WTC11 (cell line): Measurements from ENCODE around the gene LYL1. TPM values are rescaled to one million over a fixed set of nuclear protein-coding genes. Genes with fewer than 3 reads are reported as not detected.

ENCODE experiments used
- ATAC-seq: fragments of 200-7000 bp; cut with Tn5 transposase; 2 replicates; pipeline ENCODE4 v1.10.0; 2021; ENCODE audit warnings: mild to moderate bottlenecking, moderate library complexity
- CTCF ChIA-PET: fragments of 300-600 bp; sonication (Branson Sonifier 250); formaldehyde crosslinking; loops from one replicate; lab custom pipeline; 2021; ENCODE audit warnings: antibody characterized with exemption; lab: Charles Lee
- POLR2A ChIA-PET: fragments of 350-600 bp; sonication (Branson Sonifier 250); formaldehyde crosslinking; loops from one replicate; lab custom pipeline; 2021; ENCODE audit warnings: antibody characterized with exemption; lab: Charles Lee
- DNase-seq: peaks from one replicate; pipeline ENCODE4 v3.0.0; 2021; ENCODE audit warnings: low spot score
- H3K27ac Mint-ChIP-seq: 2 replicates; pipeline ENCODE4 v1.8.0; 2021; ENCODE audit warnings: mixed read lengths
- H3K27me3 Mint-ChIP-seq: 2 replicates; pipeline ENCODE4 v1.8.0; 2021; ENCODE audit warnings: low read depth, mild to moderate bottlenecking, moderate library complexity, mixed read lengths
- H3K36me3 Mint-ChIP-seq: 2 replicates; pipeline ENCODE4 v1.8.0; 2021; ENCODE audit warnings: mixed read lengths
- H3K4me1 Mint-ChIP-seq: 2 replicates; pipeline ENCODE4 v1.8.0; 2022; ENCODE audit warnings: mixed read lengths
- H3K4me3 Mint-ChIP-seq: 2 replicates; pipeline ENCODE4 v1.8.0; 2021; ENCODE audit warnings: mild to moderate bottlenecking, moderate library complexity, mixed read lengths
- H3K9me3 Mint-ChIP-seq: 2 replicates; pipeline ENCODE4 v1.8.0; 2021; ENCODE audit warnings: mixed read lengths
- AFF4 ChIP-seq: sonication (generic); formaldehyde crosslinking; IDR thresholded peaks from 2 replicates; pipeline ENCODE4 v1.8.1; 2023; ENCODE audit warnings: mild to moderate bottlenecking, missing genetic modification reagents, borderline replicate concordance
- FOXK1 ChIP-seq: sonication (generic); formaldehyde crosslinking; IDR thresholded peaks from 2 replicates; pipeline ENCODE4 v1.8.0; 2022; ENCODE audit warnings: mild to moderate bottlenecking, moderate library complexity, missing genetic modification reagents
- FOXP1 ChIP-seq: sonication (generic); formaldehyde crosslinking; IDR thresholded peaks from 2 replicates; pipeline ENCODE4 v1.8.0; 2022; ENCODE audit warnings: missing genetic modification reagents, mild to moderate bottlenecking, moderate library complexity, borderline replicate concordance
- FOXP4 ChIP-seq: sonication (generic); formaldehyde crosslinking; IDR thresholded peaks from 2 replicates; pipeline ENCODE4 v1.8.0; 2022; ENCODE audit warnings: mild to moderate bottlenecking, missing genetic modification reagents
- GABPB1 ChIP-seq: sonication (generic); formaldehyde crosslinking; IDR thresholded peaks from 2 replicates; pipeline ENCODE4 v1.8.1; 2023; ENCODE audit warnings: mild to moderate bottlenecking, missing genetic modification reagents
- MAX ChIP-seq: sonication (generic); formaldehyde crosslinking; IDR thresholded peaks from 2 replicates; pipeline ENCODE4 v1.8.0; 2022; ENCODE audit warnings: mild to moderate bottlenecking, missing genetic modification reagents
- PRDM15 ChIP-seq: sonication (generic); formaldehyde crosslinking; IDR thresholded peaks from 2 replicates; pipeline ENCODE4 v1.8.0; 2022; ENCODE audit warnings: missing genetic modification reagents
- SP1 ChIP-seq: sonication (generic); formaldehyde crosslinking; conservative IDR thresholded peaks from 2 replicates; pipeline ENCODE4 v1.8.1; 2022; ENCODE audit warnings: missing genetic modification reagents
- USF1 ChIP-seq: sonication (generic); formaldehyde crosslinking; IDR thresholded peaks from 2 replicates; pipeline ENCODE4 v1.8.0; 2022; ENCODE audit warnings: mild to moderate bottlenecking, missing genetic modification reagents
- USF2 ChIP-seq: sonication (generic); formaldehyde crosslinking; IDR thresholded peaks from 2 replicates; pipeline ENCODE4 v1.8.1; 2023; ENCODE audit warnings: mild to moderate bottlenecking, missing genetic modification reagents, moderate library complexity
- ZNF281 ChIP-seq: sonication (generic); formaldehyde crosslinking; IDR thresholded peaks from 2 replicates; pipeline ENCODE4 v1.8.0; 2023; ENCODE audit warnings: mild to moderate bottlenecking, missing genetic modification reagents
- ZNF425 ChIP-seq: fragments of 250-450 bp; sonication (Bioruptor Pico); conservative IDR thresholded peaks from 2 replicates; pipeline ENCODE4 v1.9.0; 2021; ENCODE audit warnings: mild to moderate bottlenecking
- ZNF671 ChIP-seq: fragments of 250-450 bp; sonication (Bioruptor Pico); IDR thresholded peaks from 2 replicates; pipeline ENCODE4 v1.8.0; 2021; ENCODE audit warnings: mild to moderate bottlenecking
- total RNA-seq: library from RNA; stranded (reverse); gene quantifications from 3 replicates; pipeline ENCODE4 v1.2.3, GENCODE V29; 2021

Gene LYL1
- total RNA-seq, 1 experiment from 2014 or later, result 1.2 TPM

- Mint-ChIP-seq H3K27me3 (peaks cover 99% of the 10 kb centered on the region), H3K4me3 (peak overlapping the region; percentile 57), H3K4me1 (peaks cover 43% of the 10 kb centered on the region), H3K9me3 (no peaks in the 10 kb centered on the region), H3K27ac (no peak overlapping the region), H3K36me3 (no peaks in the 10 kb centered on the region)
- peak; percentile 79 for ATAC-seq
- peak; percentile 43; the same call in 1 of the 2 replicates for TF ChIP-seq FOXP4
- no peak for TF ChIP-seq AFF4 (CRISPR knock-in tag)
- peak; percentile 50; the same call in 1 of the 2 replicates for TF ChIP-seq FOXP1
- TF ChIP-seq PRDM15, result peak; percentile 45; the same call in 1 of the 2 replicates
- TF ChIP-seq MAX (CRISPR knock-in tag), result peak; percentile 31; the same call in 1 of the 2 replicates
- TF ChIP-seq USF2 (CRISPR knock-in tag), result peak; percentile 52
- no peak for TF ChIP-seq ZNF671
- TF ChIP-seq FOXK1, result 0 out of 2 replicates have a peak, but pooled peaks have one; percentile 65
- peak; percentile 65 for TF ChIP-seq SP1
- 0 out of 2 replicates have a peak, but pooled peaks have one; percentile 65 for TF ChIP-seq ZNF281 (CRISPR knock-in tag)
- 0 out of 2 replicates have a peak, but pooled peaks have one; percentile 10 for TF ChIP-seq GABPB1 (CRISPR knock-in tag)
- TF ChIP-seq ZNF425 (CRISPR knock-in tag), result no peak
- TF ChIP-seq USF1 (CRISPR knock-in tag), result peak; percentile 45; the same call in 1 of the 2 replicates
- DNase-seq, result peak; percentile 89
- ChIA-PET CTCF (interaction anchor here (0.7 to 12.4 kb wide), 7 partner anchors 9 to 143 kb away, joined by 3 to 293 read pairs (median 40); no protein-coding TSS in a partner anchor), POLR2A (no interaction called here)
Measured at GRCh38 chr19:13051557-13052165, 51.0 kb downstream of the LYL1 start.
